Upper lobe of right lung (tissue), 1 donor: ENCODE data around the gene TMC6. TPM values are rescaled to one million over a fixed set of nuclear protein-coding genes. Genes with fewer than 3 reads are reported as not detected.

Experiments used
- ATAC-seq: fragments of 200-7000 bp; cut with Tn5 transposase; one replicate; pipeline ENCODE4 v1.9.1; 2020; ENCODE audit warnings: mild to moderate bottlenecking, moderate library complexity
- DNase-seq: peaks from one replicate; pipeline ENCODE4 v3.0.0-alpha.2; 2020
- H3K27ac ChIP-seq: fragments of 200-600 bp; one replicate; pipeline ENCODE4 v1.8.0; 2022
- H3K27me3 ChIP-seq: fragments of 200-600 bp; one replicate; pipeline ENCODE4 v1.8.0; 2022; ENCODE audit warnings: mild to moderate bottlenecking
- H3K36me3 ChIP-seq: fragments of 200-600 bp; one replicate; pipeline ENCODE4 v1.8.0; 2022
- H3K4me1 ChIP-seq: fragments of 200-600 bp; one replicate; pipeline ENCODE4 v1.8.0; 2022
- H3K4me3 ChIP-seq: fragments of 200-600 bp; one replicate; pipeline ENCODE4 v1.8.0; 2022; ENCODE audit warnings: mild to moderate bottlenecking
- H3K9me3 ChIP-seq: fragments of 200-600 bp; one replicate; pipeline ENCODE4 v1.8.0; 2022
- CTCF ChIP-seq: fragments of 200-600 bp; IDR thresholded peaks from one replicate; pipeline ENCODE4 v1.8.0; 2022; ENCODE audit warnings: antibody characterized with exemption
- intact Hi-C: fragments of 100-400 bp; cut with DNase I; formaldehyde crosslinking; loops from one replicate; pipeline ENCODE4 v1.11.0; 2022
- total RNA-seq: library from RNA; stranded (reverse); fragmentation: NEBNext Ultra II Directional; extraction: Animal tissue kit (Norgen Biotek cat#: 25700); gene quantifications from one replicate; pipeline ENCODE4 v1.2.1, GENCODE V29; 2021
- donor health status: DM: no; HTN: yes; CAD: no; lungs with severe emphysema.

The TMC6 gene
- total RNA-seq, 1 donor from 2014 or later, result 176 TPM

GRCh38 chr17:78064708-78065107, 63.8 kb downstream of the TMC6 start:
- no peak for DNase-seq
- no peak for TF ChIP-seq CTCF
- intact Hi-C loops, result no loop called here
- no peaks in the 10 kb centered on the region for H3K9me3 ChIP-seq
- peaks cover 36% of the 10 kb centered on the region for H3K36me3 ChIP-seq
- ATAC-seq, result no peak
- no peaks in the 10 kb centered on the region for H3K27me3 ChIP-seq
- H3K4me3 ChIP-seq, result no peak overlapping the region
- no peaks in the 10 kb centered on the region for H3K4me1 ChIP-seq
- no peak overlapping the region for H3K27ac ChIP-seq

GRCh38 chr17:78063489-78063888, 65.1 kb downstream of the TMC6 start:
- ATAC-seq, result no peak
- no peak for TF ChIP-seq CTCF
- intact Hi-C loops, result no loop called here

GRCh38 chr17:78062596-78062995, 66.0 kb downstream of the TMC6 start:
- intact Hi-C loops, result no loop called here
- Histone ChIP-seq H3K9me3 (no peaks in the 10 kb centered on the region), H3K27me3 (no peaks in the 10 kb centered on the region), H3K4me1 (no peaks in the 10 kb centered on the region), H3K36me3 (peaks cover 16% of the 10 kb centered on the region), H3K4me3 (no peak overlapping the region), H3K27ac (no peak overlapping the region)
- no peak for DNase-seq
- ATAC-seq, result no peak
- no peak for TF ChIP-seq CTCF

More at GRCh38 chr17:78063489-78063888, 65.1 kb downstream of the TMC6 start:
- no peak for DNase-seq
- H3K27me3 ChIP-seq, result no peaks in the 10 kb centered on the region
- no peak overlapping the region for H3K27ac ChIP-seq
- no peaks in the 10 kb centered on the region for H3K4me1 ChIP-seq
- peaks cover 25% of the 10 kb centered on the region for H3K36me3 ChIP-seq
- no peaks in the 10 kb centered on the region for H3K9me3 ChIP-seq
- H3K4me3 ChIP-seq, result no peak overlapping the region

Other genes with a start within 250 kb of the TMC6 start
- gene TNRC6C, start 170.1 kb downstream of the TMC6 start, total RNA-seq, result 21.7 TPM
- 26.6 TPM for gene TMC8, start 2.0 kb upstream of the TMC6 start, total RNA-seq
- gene C17orf99, start 17.6 kb upstream of the TMC6 start, total RNA-seq, result not detected
- gene SYNGR2, start 39.8 kb upstream of the TMC6 start, total RNA-seq, result 206 TPM
- gene TK1, start 58.3 kb upstream of the TMC6 start, total RNA-seq, result 3.3 TPM
- gene AFMID, start 58.6 kb upstream of the TMC6 start, total RNA-seq, result 32.5 TPM
- 1.1 TPM for gene BIRC5, start 85.5 kb upstream of the TMC6 start, total RNA-seq
- gene TMEM235, start 102.9 kb upstream of the TMC6 start, total RNA-seq, result not detected
- gene SOCS3, start 231.3 kb upstream of the TMC6 start, total RNA-seq, result 82.0 TPM
- gene PGS1, start 249.9 kb upstream of the TMC6 start, total RNA-seq, result 95.5 TPM